Omental fat pad (tissue), 4 donors: ENCODE measurements around the gene ARHGEF11. TPM values are rescaled to one million over a fixed set of nuclear protein-coding genes. Genes with fewer than 3 reads are reported as not detected.

ENCODE experiments used
- ATAC-seq: fragments of 150-250 bp; one replicate; pipeline ENCODE4 v1.9.1; 2016; ENCODE audit warnings: mild to moderate bottlenecking, moderate library complexity; ENCODE audit not compliant: low FRiP score
- DNase-seq: peaks from one replicate; pipeline ENCODE4 v3.0.0-alpha.2; 2019; ENCODE audit warnings: low spot score
- CTCF ChIP-seq, 3 donors: fragments of 450-650 bp; IDR thresholded peaks; one replicate each; pipeline ENCODE4 v1.5.1; 2016 to 2017; ENCODE audit warnings: antibody characterized with exemption in 3 of 3, mild to moderate bottlenecking in 3 of 3, moderate library complexity in 2 of 3
- total RNA-seq, 4 donors: library from RNA; depleted of rRNA; stranded (reverse); fragments of >200 nt; gene quantifications; one replicate each; pipeline ENCODE4 v1.1.0, GENCODE V29; 2016

The ARHGEF11 gene
- total RNA-seq, 4 donors from 2014 or later: 26.4 to 46.5 (median 35.6) TPM

- ATAC-seq (no peak), DNase-seq (no peak)
- no peak for TF ChIP-seq CTCF (IDR thresholded peaks at IDR 0.05)
Measured at GRCh38 chr1:157004806-157005205, 40.7 kb downstream of the ARHGEF11 start.

GRCh38 chr1:157004327-157004726 is 41.2 kb downstream of the ARHGEF11 start:
- ATAC-seq: no peak
- no peak for DNase-seq
- TF ChIP-seq CTCF (IDR thresholded peaks at IDR 0.05): no peak

GRCh38 chr1:157001304-157001703 is 44.2 kb downstream of the ARHGEF11 start:
- no peak for ATAC-seq
- no peak for DNase-seq
- no peak for TF ChIP-seq CTCF (IDR thresholded peaks at IDR 0.05)

- DNase-seq: no peak
- no peak for ATAC-seq
- TF ChIP-seq CTCF (IDR thresholded peaks at IDR 0.05): no peak
Measured at GRCh38 chr1:157000686-157001085, 44.9 kb downstream of the ARHGEF11 start.

- no peak for DNase-seq
- TF ChIP-seq CTCF (IDR thresholded peaks at IDR 0.05): no peak
- no peak for ATAC-seq
Measured at GRCh38 chr1:156999596-157000320, 45.8 kb downstream of the ARHGEF11 start.

GRCh38 chr1:156998840-156999500 is 46.6 kb downstream of the ARHGEF11 start:
- ATAC-seq (no peak), DNase-seq (no peak)
- TF ChIP-seq CTCF (IDR thresholded peaks at IDR 0.05): no peak

- no peak for TF ChIP-seq CTCF (IDR thresholded peaks at IDR 0.05)
- DNase-seq (no peak), ATAC-seq (no peak)
Measured at GRCh38 chr1:156998301-156998700, 47.2 kb downstream of the ARHGEF11 start.
